ENCODE results near the gene AHR. TPM values are rescaled to one million over a fixed set of nuclear protein-coding genes. Genes with fewer than 3 reads are reported as not detected.

AHR gene
- total and polyA plus RNA-seq, 2 donors (not counting 1 experiment from before 2014, with no cell fraction given): 4.8 to 11.2 TPM

DNA sequence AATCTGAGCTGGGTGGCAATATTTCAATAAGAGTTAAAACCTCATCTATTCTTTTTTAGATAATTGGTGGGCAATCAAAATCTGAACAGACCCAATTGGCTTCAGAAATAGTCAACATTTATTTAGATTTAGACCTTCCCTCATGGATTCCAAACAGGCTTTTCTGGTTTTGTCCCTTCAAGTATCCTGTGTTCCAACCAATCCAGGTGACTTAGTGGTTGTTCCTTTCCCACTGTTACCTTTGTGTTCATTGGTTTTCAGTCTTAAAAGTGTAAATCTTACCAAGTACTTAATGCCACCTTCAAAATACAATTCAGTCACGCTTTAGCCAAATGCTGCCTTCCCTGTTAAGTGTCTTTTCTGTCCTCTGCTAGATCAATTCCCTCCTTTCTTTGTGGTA, 85.9 kb downstream of the AHR start:
- Histone ChIP-seq H3K27me3 (replicated peaks in 1 of 4; ENCODE audit: control extremely low read depth in 1 of 4, control insufficient read depth in 3 of 4, insufficient read depth in 4 of 4, low read length in 3 of 4) (no peaks in the 10 kb centered on the region), H4K20me1 (ENCODE audit: control insufficient read depth, insufficient read depth, low read length, poor library complexity, severe bottlenecking) (no peaks in the 10 kb centered on the region), H3K4me2 (replicated peaks; ENCODE audit: low read depth, low read length, poor library complexity, severe bottlenecking) (no peak overlapping the region), H2AFZ (ENCODE audit: insufficient read depth, low read depth, low read length, poor library complexity, severe bottlenecking) (no peak overlapping the region), H3K79me2 (ENCODE audit: control insufficient read depth, insufficient read depth, low read length) (no peaks in the 10 kb centered on the region), H3K27ac (ENCODE audit: low read length in 2 of 2) (no peak overlapping the region), H3K4me3 (ENCODE audit: control extremely low read depth in 1 of 5, extremely low read depth in 1 of 5, insufficient read depth in 1 of 5, low read depth in 2 of 5, low read length in 4 of 5) (no peak overlapping the region), H3K4me1 (ENCODE audit: control insufficient read depth in 2 of 2, insufficient read depth in 2 of 2, low read length in 2 of 2) (no peaks in the 10 kb centered on the region), H3K9me3 (ENCODE audit: control extremely low read depth in 1 of 3, control insufficient read depth in 2 of 3, insufficient read depth in 1 of 3, low read length in 2 of 3) (no peaks in the 10 kb centered on the region), H3K36me3 (replicated peaks in 1 of 2; ENCODE audit: control extremely low read depth in 1 of 2, control insufficient read depth in 1 of 2, extremely low read depth in 1 of 2, insufficient read depth in 2 of 2, low read length in 1 of 2) (no peaks in the 10 kb centered on the region), H3K9ac (ENCODE audit: low read length) (no peak overlapping the region)
- no peaks in the 10 kb centered on the region for H3K27me3 Mint-ChIP-seq
- H3K4me1 Mint-ChIP-seq: no peaks in the 10 kb centered on the region
- intact Hi-C loops (cut with micrococcal nuclease): no loop called here
- ChIA-PET CTCF (no interaction called here), POLR2A (no interaction called here)
- TF ChIP-seq, protein P1, sequence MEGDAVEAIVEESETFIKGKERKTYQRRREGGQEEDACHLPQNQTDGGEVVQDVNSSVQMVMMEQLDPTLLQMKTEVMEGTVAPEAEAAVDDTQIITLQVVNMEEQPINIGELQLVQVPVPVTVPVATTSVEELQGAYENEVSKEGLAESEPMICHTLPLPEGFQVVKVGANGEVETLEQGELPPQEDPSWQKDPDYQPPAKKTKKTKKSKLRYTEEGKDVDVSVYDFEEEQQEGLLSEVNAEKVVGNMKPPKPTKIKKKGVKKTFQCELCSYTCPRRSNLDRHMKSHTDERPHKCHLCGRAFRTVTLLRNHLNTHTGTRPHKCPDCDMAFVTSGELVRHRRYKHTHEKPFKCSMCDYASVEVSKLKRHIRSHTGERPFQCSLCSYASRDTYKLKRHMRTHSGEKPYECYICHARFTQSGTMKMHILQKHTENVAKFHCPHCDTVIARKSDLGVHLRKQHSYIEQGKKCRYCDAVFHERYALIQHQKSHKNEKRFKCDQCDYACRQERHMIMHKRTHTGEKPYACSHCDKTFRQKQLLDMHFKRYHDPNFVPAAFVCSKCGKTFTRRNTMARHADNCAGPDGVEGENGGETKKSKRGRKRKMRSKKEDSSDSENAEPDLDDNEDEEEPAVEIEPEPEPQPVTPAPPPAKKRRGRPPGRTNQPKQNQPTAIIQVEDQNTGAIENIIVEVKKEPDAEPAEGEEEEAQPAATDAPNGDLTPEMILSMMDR (IDR thresholded peaks at IDR 0.05): no peak
- no peak for TF ChIP-seq EZH2 (IDR thresholded peaks at IDR 0.05; ENCODE audit: borderline replicate concordance, insufficient read depth, low read depth, low read length, poor library complexity, severe bottlenecking)
- H3K27ac Mint-ChIP-seq: no peak overlapping the region
- ATAC-seq (ENCODE audit: low read depth) (no peak), DNase-seq (no peak)
- WGBS (ENCODE audit: insufficient coverage): 100% methylated on average over 1 of the region's 1 CpG
- no peaks in the 10 kb centered on the region for H3K9me3 Mint-ChIP-seq (ENCODE audit: insufficient read depth)
- H3K4me3 Mint-ChIP-seq: no peak overlapping the region

- TF ChIP-seq EZH2 (IDR thresholded peaks at IDR 0.05; ENCODE audit: borderline replicate concordance, insufficient read depth, low read depth, low read length, poor library complexity, severe bottlenecking): no peak
- TF ChIP-seq, protein P1 (IDR thresholded peaks at IDR 0.05): no peak
- Histone ChIP-seq H3K79me2 (ENCODE audit: control insufficient read depth, insufficient read depth, low read length) (no peaks in the 10 kb centered on the region), H3K4me2 (replicated peaks; ENCODE audit: low read depth, low read length, poor library complexity, severe bottlenecking) (no peak overlapping the region), H2AFZ (ENCODE audit: insufficient read depth, low read depth, low read length, poor library complexity, severe bottlenecking) (no peak overlapping the region), H3K27me3 (replicated peaks in 1 of 4; ENCODE audit: control extremely low read depth in 1 of 4, control insufficient read depth in 3 of 4, insufficient read depth in 4 of 4, low read length in 3 of 4) (no peaks in the 10 kb centered on the region), H3K4me1 (ENCODE audit: control insufficient read depth in 2 of 2, insufficient read depth in 2 of 2, low read length in 2 of 2) (no peaks in the 10 kb centered on the region), H3K4me3 (ENCODE audit: control extremely low read depth in 1 of 5, extremely low read depth in 1 of 5, insufficient read depth in 1 of 5, low read depth in 2 of 5, low read length in 4 of 5) (no peak overlapping the region), H3K36me3 (replicated peaks in 1 of 2; ENCODE audit: control extremely low read depth in 1 of 2, control insufficient read depth in 1 of 2, extremely low read depth in 1 of 2, insufficient read depth in 2 of 2, low read length in 1 of 2) (no peaks in the 10 kb centered on the region), H3K9ac (ENCODE audit: low read length) (no peak overlapping the region), H3K27ac (ENCODE audit: low read length in 2 of 2) (no peak overlapping the region), H3K9me3 (ENCODE audit: control extremely low read depth in 1 of 3, control insufficient read depth in 2 of 3, insufficient read depth in 1 of 3, low read length in 2 of 3) (no peaks in the 10 kb centered on the region), H4K20me1 (ENCODE audit: control insufficient read depth, insufficient read depth, low read length, poor library complexity, severe bottlenecking) (no peaks in the 10 kb centered on the region)
- CTCF ChIA-PET: no interaction called here
- Mint-ChIP-seq H3K4me3 (no peak overlapping the region), H3K27ac (no peak overlapping the region), H3K27me3 (no peaks in the 10 kb centered on the region), H3K4me1 (no peaks in the 10 kb centered on the region), H3K9me3 (ENCODE audit: insufficient read depth) (no peaks in the 10 kb centered on the region)
- POLR2A ChIA-PET: no interaction called here
- ATAC-seq (ENCODE audit: low read depth): no peak
- DNase-seq: no peak
- intact Hi-C loops (cut with micrococcal nuclease): no loop called here
These were observed 87.2 kb downstream of the AHR start for GRCh38 chr7:17385612-17386011.
